ENCODE measurements around the gene ASCC3.

- TF ChIP-seq CTCF (IDR thresholded peaks at IDR 0.05): no peak
- no peak for TF ChIP-seq ZFX (IDR thresholded peaks at IDR 0.05; ENCODE audit: borderline replicate concordance)
Observed at GRCh38 chr6:100467129-100468015, 413.8 kb downstream of the ASCC3 start.

Data from 22Rv1 (cell line).